Parathyroid adenoma (tissue), 2 donors: ENCODE measurements around the gene OR4A15.

ENCODE experiments used
- H2AFZ ChIP-seq: fragments of 300-600 bp; sonication (generic); one replicate; pipeline ENCODE4 v1.7.0; 2017; ENCODE audit warnings: antibody characterized with exemption, mild to moderate bottlenecking
- H3K27ac ChIP-seq: fragments of 300-600 bp; sonication (generic); one replicate; pipeline ENCODE4 v1.7.0; 2017
- H3K27me3 ChIP-seq: fragments of 300-600 bp; sonication (generic); one replicate; pipeline ENCODE4 v1.7.0; 2017; ENCODE audit warnings: low read length; ENCODE audit not compliant: control insufficient read depth, insufficient read depth
- H3K36me3 ChIP-seq: fragments of 300-600 bp; sonication (generic); one replicate; pipeline ENCODE4 v1.7.0; 2017; ENCODE audit warnings: low read length; ENCODE audit not compliant: control insufficient read depth, insufficient read depth
- H3K4me1 ChIP-seq: fragments of 300-600 bp; sonication (generic); one replicate; pipeline ENCODE4 v1.7.0; 2017; ENCODE audit warnings: control low read depth
- H3K4me2 ChIP-seq: fragments of 300-600 bp; sonication (generic); one replicate; pipeline ENCODE4 v1.7.0; 2017; ENCODE audit warnings: low read length
- H3K4me3 ChIP-seq: fragments of 300-600 bp; sonication (generic); one replicate; pipeline ENCODE4 v1.7.0; 2017; ENCODE audit warnings: low read depth, low read length
- H3K79me2 ChIP-seq: fragments of 300-600 bp; sonication (generic); one replicate; pipeline ENCODE4 v1.7.0; 2017; ENCODE audit warnings: control low read depth
- H3K9ac ChIP-seq: fragments of 300-600 bp; sonication (generic); one replicate; pipeline ENCODE4 v1.7.0; 2017; ENCODE audit warnings: mild to moderate bottlenecking
- H3K9me3 ChIP-seq: fragments of 300-600 bp; sonication (generic); one replicate; pipeline ENCODE4 v1.7.0; 2017; ENCODE audit warnings: low read length; ENCODE audit not compliant: control insufficient read depth
- CTCF ChIP-seq: fragments of 300-600 bp; sonication (generic); IDR thresholded peaks from one replicate; pipeline ENCODE4 v1.7.0; 2017; ENCODE audit warnings: antibody characterized with exemption, mild to moderate bottlenecking
- donor health status: primary hyperparathyroidism.

The OR4A15 gene

GRCh38 chr11:55367674-55368073 lies at the start of gene OR4A15:
Gene OR4A15 (plus strand): TSS chr11:55367974. CDS start chr11:55367974, 0 bp downstream.
- H3K27me3 ChIP-seq: no peaks in the 10 kb centered on the region
- no peak within 1 kb of the TSS for H3K4me2 ChIP-seq
- H3K27ac ChIP-seq: no peak within 1 kb of the TSS
- no peaks in the 10 kb centered on the region for H3K4me1 ChIP-seq
- no peak within 1 kb of the TSS for H3K9ac ChIP-seq
- no peaks in the 10 kb centered on the region for H3K36me3 ChIP-seq
- H3K4me3 ChIP-seq: no peak within 1 kb of the TSS
- no peak for TF ChIP-seq CTCF
- no peak within 1 kb of the TSS for H2AFZ ChIP-seq
- H3K79me2 ChIP-seq: no peaks in the 10 kb centered on the region
- H3K9me3 ChIP-seq: no peaks in the 10 kb centered on the region

GRCh38 chr11:55324500-55324899 lies 43.3 kb upstream of the OR4A15 start:
- Histone ChIP-seq H3K27ac (no peak overlapping the region), H3K36me3 (no peaks in the 10 kb centered on the region), H2AFZ (no peak overlapping the region), H3K4me2 (no peak overlapping the region), H3K4me1 (no peaks in the 10 kb centered on the region), H3K9me3 (no peaks in the 10 kb centered on the region), H3K79me2 (no peaks in the 10 kb centered on the region), H3K27me3 (no peaks in the 10 kb centered on the region), H3K4me3 (no peak overlapping the region), H3K9ac (no peak overlapping the region)
- TF ChIP-seq CTCF: no peak

GRCh38 chr11:55342901-55343300 lies 24.9 kb upstream of the OR4A15 start, which contains the start of gene OR4A16:
Gene OR4A16 (plus strand): TSS chr11:55343201. CDS start chr11:55343201, 0 bp downstream.
- Histone ChIP-seq H3K79me2 (no peaks in the 10 kb centered on the region), H3K27me3 (no peaks in the 10 kb centered on the region)

GRCh38 chr11:55345306-55345705 lies 22.5 kb upstream of the OR4A15 start:
- no peak overlapping the region for H3K27ac ChIP-seq
- TF ChIP-seq CTCF: no peak

More at GRCh38 chr11:55342901-55343300, 24.9 kb upstream of the OR4A15 start, which contains the start of gene OR4A16:
- no peak within 1 kb of the TSS for H3K9ac ChIP-seq
- no peak within 1 kb of the TSS for H3K4me3 ChIP-seq
- no peak within 1 kb of the TSS for H3K4me2 ChIP-seq
- no peak within 1 kb of the TSS for H3K27ac ChIP-seq
- no peaks in the 10 kb centered on the region for H3K9me3 ChIP-seq
- no peaks in the 10 kb centered on the region for H3K4me1 ChIP-seq
- TF ChIP-seq CTCF: no peak
- H2AFZ ChIP-seq: no peak within 1 kb of the TSS
- no peaks in the 10 kb centered on the region for H3K36me3 ChIP-seq

GRCh38 chr11:55349032-55349431 lies 18.7 kb upstream of the OR4A15 start:
- no peak for TF ChIP-seq CTCF
- Histone ChIP-seq H3K4me3 (no peak overlapping the region), H2AFZ (no peak overlapping the region), H3K79me2 (no peaks in the 10 kb centered on the region), H3K27me3 (no peaks in the 10 kb centered on the region), H3K9ac (no peak overlapping the region), H3K9me3 (no peaks in the 10 kb centered on the region), H3K4me1 (no peaks in the 10 kb centered on the region), H3K36me3 (no peaks in the 10 kb centered on the region), H3K4me2 (no peak overlapping the region), H3K27ac (no peak overlapping the region)

More at GRCh38 chr11:55345306-55345705, 22.5 kb upstream of the OR4A15 start:
- Histone ChIP-seq H3K36me3 (no peaks in the 10 kb centered on the region), H3K79me2 (no peaks in the 10 kb centered on the region), H3K9me3 (no peaks in the 10 kb centered on the region), H3K9ac (no peak overlapping the region), H3K27me3 (no peaks in the 10 kb centered on the region), H3K4me2 (no peak overlapping the region), H2AFZ (no peak overlapping the region), H3K4me3 (no peak overlapping the region), H3K4me1 (no peaks in the 10 kb centered on the region)
